GM21717 (cell line): ENCODE results near the gene GALNTL6.

Source experiments
- ATAC-seq: cut with Tn5 transposase; IDR thresholded peaks from one replicate; pipeline ENCODE4 v1.9.1; 2021; ENCODE audit warnings: mild to moderate bottlenecking, moderate library complexity; ENCODE audit not compliant: unreplicated experiment

The GALNTL6 gene

DNA sequence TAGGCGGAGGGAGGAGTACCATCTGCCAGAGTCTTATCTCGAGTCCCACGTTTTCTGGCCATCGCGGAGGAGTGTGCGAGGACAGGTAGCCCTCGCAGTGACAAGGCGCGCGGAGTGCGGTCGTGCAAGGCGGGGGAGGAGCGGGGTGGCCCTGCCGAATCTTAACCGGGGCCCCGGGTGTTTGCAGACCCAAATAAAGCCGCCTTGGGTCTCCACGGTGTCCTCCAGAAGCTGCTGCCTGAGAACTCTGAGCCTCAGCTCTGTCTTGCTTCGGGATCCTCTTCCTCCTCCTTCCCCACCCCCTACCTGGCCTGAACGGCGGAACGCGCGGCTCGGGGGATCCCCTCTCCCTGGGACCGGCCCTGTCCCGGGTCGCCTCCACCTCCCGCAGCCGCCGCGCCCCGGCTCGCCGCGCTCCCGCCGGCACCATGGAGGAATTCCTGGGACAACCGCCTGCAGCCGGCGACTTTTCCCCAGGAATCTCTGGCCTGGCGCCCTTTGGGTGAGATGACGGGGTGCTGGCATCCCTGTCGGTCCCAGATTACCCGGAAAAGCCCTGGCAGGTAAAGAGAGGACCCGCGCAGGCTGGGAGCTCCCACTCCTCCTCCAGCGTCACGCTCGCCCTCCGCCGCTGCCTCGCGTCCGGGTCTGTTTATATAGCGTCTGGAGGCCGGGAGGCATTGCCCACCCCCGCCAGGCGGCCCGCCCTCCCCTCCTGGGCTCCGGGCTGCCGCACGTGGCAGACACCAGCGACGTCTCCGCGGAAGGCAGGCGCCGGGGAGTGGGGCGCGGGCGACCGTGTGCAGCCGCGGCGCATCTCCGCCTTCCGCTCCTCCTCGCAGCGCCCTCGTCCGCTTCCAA, at the start of gene GALNTL6:
TSS of gene GALNTL6 (plus strand) at position 740 of the 861 bp plus-strand sequence.
- no peak for ATAC-seq

DNA sequence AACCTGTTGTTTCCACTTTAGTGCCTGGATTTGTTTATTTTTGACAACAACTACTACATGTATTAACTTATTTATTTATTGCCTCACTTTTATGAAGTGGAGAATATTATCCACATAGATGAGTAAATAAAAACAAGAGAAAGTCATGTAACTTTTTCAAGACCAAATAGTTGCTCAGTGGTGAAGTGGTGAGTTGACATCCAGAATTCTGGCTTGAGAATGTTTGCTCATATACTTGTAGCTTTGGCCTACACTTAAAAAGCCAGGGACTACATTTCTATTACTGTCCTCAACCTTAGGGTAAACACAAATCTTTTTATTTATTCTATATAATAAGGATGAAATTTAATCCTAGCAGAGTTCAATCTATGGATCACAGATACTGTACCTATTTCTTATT, 47.7 kb upstream of the GALNTL6 start:
- no peak for ATAC-seq

DNA sequence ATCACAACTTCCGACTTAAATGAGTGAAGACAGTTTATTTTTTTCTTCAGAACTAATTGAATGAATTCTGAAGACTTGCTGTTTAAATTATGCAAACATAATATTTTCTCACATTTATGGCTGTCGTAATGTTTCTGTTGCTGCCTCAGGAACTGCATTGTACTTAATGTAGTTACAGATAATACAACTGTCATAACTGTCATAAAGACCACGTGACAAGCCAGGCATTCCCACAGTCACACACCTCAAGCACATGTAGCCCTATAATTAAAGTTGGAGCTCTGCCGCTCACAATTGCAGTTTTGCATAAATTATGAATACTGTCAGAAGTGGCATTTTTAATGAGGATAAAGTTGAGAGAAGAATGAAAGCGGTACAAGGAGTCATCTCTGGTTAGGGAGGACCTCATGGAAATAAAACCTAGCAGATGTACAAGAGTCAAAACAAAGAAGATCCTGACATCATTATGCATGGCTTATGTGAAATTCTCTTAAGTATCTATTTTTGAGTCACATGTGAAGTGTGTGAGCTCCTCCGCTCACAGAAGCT, 38.5 kb upstream of the GALNTL6 start:
- ATAC-seq: no peak

DNA sequence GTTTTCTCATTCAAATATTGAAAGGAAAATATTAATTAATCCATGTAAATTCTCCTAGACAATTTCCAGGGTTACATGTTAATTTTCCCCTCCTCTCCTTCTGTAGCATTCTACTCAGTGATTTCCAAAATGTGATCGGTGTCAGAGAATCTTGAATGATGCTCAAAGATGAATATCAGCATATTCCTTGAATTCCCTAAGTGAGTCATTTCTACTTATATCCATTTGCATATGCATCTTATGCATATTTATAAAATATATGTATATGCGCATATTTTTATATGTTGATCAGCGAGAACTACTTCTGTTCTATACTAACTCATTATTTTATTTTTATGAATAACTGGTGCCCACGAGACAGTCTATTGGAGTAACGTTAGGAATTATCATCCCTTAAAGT, 33.9 kb upstream of the GALNTL6 start:
- ATAC-seq: no peak

DNA sequence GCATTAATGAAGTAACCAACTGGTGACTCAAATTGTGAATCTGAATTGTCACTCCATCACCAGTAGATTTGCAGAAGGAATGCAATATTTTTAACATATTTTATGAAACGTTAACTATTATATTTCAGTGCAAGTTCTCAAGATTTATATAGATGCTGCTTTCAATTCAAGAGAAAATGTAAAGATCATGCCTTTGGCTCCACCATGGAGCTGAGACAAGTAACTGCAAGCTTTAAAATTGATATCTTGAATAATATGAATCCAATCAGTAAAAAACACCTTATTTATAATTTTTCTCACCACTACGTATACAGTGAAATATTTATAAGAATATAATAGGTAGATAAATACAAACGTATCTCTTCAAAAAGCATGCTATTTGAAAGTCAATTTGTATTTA, 27.8 kb upstream of the GALNTL6 start:
- ATAC-seq: no peak

DNA sequence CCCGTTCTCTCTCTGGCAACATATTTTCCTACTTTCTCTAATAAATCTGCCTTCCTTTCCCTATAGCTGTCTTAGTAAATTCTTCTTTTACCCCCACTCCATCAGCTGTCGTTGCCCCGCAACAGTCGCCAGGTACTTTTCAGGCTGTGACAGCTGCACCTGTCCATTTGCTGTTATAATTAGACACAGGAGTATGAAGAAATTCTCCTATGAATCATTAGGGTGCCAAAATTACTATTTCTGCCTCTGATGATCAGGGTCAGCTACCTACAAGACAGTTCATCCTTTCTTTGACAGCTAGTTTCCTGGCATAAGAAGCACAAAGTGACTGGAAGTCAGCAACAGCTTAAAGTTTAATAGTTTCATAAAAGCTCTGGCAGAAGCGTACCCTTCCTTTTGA, 19.5 kb upstream of the GALNTL6 start:
- no peak for ATAC-seq

DNA sequence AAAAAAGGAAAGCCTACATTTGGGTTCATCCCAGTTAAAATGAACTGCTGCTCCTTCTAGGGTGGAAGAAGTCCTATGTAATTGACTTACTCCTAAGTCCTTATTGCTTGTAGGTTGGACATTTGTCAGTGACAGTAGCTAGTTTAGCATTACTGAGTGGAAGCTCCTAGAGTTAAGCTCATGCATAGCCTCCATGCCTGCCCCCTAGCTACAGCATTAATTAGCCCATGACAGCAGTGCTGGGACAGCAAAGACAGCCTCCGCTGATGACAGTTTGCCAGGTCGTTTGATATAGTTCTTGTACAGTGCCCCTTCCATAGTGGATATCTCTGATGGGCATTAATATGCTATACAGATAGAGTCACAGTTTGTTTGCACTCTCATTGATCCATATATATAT, 18.7 kb upstream of the GALNTL6 start:
- ATAC-seq: no peak

DNA sequence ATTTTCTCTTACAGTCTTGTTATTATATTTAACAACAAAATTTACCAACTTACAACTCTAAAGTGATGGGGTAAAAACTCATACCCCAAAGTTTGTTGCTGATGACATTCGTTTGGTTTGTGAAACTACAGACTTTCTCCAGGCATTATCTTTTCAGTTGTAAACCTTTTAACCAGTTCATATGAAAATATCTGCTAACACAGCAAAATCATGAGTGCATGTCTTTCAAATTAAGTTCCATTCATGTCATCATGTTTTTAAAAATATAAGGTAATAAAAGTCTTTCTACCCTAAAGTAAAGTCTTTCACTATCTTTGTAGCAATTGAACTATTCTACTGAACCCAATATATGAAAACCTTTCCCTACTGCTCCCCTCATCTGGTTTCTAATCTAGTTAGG, 3.4 kb upstream of the GALNTL6 start:
- ATAC-seq: no peak

DNA sequence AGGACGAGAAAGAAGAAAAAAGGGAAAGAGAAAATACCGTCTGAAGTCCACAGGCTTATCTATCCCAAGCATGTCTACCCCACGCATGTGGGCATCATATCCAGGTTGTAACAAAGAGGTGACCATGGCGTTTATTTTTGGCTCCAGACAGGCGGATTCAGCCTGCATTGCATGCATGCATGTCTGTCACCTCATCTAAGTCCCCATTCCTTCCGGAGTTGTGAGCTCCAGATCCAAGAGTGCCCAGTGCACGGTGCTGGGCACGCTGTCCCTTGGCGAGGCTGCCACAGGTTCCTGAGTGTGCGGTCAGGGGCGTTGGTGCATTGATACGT, 905 bp upstream of the GALNTL6 start:
- ATAC-seq: no peak

DNA sequence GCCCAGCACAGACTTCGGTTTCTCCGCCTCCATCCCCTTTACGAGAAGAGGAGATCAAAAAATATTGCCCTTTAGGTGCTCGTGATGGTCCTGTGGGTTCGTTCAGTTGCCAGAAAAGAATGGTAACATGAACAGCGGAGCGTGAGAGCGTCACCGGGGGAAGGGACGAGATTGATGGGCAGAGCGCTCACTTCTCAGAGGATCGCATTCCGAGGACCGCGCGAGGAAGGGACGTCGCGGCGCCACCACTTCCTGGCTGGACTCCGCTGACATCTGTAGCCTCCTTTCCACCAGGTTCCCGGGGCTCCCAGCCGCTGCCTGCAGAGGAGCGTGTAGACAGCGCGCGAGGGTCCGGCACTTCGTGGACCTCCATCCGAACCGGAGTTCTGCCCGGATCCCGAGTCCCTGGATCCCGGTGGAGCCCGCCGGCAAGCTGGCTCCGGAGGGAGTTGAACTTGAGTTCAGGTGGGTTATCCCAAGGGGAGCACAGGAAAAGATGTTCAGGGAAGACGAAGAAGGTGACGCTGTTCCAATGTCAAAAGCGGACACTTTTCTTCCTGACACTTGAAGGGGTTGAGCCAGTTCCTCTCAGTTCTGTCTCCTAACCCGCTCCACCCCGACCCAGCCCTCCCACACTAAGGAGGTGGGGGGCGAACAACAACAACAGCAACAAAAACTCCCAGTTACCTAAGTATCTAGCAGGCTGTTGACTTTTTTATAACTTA, 484 bp downstream of the GALNTL6 start:
- ATAC-seq: no peak

DNA sequence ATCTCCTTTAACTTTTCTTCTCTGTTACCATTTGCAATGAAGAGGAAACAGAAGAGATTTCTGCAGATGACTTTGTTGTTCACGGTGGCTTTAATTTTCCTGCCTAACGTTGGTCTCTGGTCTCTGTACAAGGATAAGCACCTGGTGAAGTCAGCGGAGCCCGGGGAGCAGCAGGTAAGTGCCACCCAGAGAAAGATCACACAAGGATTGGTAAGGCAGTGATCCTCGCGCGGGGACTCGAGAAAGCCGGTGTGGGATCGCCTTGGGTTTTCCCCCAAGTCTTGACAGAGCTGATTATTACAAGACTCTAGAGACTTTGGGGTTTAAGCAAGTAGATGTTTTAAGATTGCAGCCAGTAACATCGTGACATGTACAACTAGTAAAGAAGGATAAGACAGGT, 1.3 kb downstream of the GALNTL6 start:
- ATAC-seq: no peak

DNA sequence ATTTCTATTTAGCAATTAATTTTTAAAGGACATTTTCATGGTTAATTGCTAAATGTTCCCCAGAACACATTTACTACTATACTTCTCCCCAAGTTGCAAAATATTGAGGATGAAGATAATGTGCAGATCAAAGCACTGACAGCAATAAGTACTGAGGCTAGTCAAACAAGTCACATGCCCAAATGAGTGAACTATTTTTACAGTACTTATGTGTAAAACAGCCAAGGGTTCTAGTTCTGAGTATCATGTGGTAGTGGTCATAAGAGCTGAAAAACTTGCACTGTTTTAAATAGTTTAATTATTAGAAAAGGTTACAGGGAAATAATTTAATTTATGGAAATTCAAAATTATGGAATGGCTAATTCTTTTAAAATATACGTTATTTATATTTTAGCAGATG, 3.8 kb downstream of the GALNTL6 start:
- no peak for ATAC-seq

DNA sequence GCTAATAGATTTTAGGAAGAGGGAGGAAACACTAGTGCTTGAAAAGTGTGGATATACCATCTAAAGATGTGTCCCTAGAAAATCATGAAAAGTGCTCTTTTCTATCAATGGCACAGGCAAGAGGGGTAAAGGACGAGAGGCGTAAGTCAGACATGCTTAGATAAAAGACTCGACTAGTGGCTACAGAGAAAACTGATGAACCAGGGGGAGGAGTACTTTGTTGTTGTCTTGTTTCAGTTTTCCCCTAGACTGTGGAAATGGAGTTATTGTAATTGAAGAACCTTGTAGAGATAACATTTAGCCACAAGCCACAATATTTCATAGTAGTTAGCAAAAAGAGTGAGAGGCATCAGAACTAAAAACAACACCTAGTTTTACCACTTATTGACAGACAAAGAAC, 21.4 kb downstream of the GALNTL6 start:
- ATAC-seq: no peak

DNA sequence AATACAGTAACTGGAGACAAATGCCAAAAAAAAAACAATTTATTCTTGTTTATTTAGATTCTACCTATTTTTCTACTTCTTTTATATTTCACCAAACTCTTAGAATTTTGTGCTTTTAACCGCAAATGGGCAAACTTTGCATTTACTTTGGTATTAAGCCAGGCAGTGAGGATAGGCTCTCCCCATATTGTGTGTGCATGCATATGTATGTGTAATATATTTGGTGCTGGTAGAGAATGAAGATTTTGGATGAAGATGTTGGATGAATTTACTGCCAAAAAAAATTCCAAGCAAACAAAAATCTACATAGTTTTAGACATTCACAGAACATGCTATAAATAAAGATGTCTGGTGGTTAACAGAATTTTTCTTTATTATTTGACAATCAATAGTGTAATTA, 30.3 kb downstream of the GALNTL6 start:
- ATAC-seq: no peak

DNA sequence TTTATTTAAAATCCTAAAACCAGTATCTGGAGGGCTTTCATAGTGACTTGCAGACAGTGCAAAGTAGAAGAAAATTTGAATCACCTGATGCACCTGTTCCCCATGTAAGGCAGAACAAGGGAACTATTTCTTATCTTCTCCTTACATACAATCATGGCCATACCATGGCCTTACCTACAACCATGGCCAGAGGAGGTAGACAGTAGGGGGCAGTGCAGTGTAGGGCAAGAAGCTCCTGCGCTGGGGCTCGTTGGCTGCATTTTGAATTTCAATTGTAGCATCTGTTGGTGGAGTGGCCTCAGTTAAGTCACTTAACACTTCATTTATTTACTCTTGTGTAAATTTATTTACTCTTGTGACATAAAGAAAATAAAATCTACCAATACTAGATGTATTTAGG, 33.0 kb downstream of the GALNTL6 start:
- peak; percentile 75 for ATAC-seq

DNA sequence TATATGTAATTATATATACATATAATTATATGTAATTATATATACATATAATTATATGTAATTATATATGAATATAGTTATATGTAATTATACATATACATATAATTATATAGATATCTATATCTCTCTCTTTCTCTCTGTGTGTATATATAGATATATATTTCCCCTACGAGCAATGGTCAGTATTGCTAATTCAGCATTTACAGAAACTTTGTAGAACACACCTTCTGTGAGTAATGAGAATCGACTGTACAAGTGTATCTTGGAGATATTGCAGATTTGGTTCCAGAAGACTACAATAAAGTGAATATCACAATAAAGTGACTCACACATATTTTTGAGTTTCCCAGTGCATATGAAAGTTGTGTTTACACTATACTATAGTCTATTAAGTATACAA, 33.7 kb downstream of the GALNTL6 start:
- no peak for ATAC-seq

DNA sequence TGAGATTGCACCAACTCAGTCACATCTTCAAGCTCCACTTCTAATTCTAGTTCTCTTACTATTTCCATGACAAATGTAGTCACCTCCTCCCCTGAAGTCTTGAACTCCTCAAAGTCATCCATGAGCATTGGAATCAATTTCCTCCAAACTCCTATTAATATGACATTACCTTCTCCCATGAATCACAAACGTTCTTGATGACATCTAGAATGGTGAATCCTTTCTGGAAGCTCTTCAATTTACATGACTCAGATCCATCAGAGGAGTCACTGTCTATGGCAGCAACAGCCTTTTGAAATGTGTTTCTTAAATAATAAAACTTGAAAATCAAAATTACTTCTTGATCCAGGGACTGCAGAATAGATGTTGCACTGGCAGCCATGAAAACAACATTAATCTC, 34.5 kb downstream of the GALNTL6 start:
- no peak for ATAC-seq

DNA sequence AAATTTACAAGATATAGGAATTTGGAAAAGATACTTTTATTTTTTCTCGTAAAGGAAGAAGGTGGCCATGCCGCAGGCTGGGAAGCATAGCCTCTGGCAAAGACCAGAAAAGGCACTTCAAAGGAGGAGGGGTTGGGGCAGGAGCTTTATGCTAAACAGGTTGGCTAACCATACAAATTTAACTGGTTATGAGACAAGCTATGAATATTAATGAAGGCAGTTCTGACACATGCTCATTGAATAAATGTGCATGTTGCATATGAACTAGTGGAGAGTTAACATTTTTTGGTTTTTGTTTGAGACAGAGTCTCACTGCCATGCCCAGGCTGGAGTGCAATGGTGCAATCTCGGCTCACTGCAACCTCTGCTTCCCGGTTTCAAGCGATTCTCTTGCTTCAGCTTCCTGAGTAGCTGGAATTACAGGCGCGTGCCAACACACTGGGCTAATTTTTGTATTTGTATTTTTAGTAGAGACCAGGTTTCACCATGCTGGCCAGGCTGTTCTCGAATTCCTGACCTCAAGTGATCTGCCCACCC, 36.5 kb downstream of the GALNTL6 start:
- no peak for ATAC-seq

DNA sequence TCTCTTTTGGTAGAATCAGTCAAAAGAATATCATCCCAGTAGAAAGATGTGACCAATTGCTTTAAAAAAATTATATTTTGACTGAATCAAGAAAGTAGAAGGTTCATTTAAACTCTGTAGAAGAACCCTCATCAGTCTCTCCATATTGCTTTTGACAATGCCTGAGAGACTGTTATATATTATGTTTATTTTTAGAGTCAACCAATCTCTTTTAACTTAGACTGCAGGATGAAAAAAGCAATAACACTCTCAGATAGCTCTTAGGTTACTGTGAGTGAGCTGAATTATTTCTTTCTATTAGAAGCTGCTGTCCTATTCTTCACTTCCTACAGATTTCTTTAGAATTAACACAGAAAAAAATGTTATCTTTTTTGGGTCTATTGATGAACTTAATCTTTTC, 38.1 kb downstream of the GALNTL6 start:
- ATAC-seq: no peak

DNA sequence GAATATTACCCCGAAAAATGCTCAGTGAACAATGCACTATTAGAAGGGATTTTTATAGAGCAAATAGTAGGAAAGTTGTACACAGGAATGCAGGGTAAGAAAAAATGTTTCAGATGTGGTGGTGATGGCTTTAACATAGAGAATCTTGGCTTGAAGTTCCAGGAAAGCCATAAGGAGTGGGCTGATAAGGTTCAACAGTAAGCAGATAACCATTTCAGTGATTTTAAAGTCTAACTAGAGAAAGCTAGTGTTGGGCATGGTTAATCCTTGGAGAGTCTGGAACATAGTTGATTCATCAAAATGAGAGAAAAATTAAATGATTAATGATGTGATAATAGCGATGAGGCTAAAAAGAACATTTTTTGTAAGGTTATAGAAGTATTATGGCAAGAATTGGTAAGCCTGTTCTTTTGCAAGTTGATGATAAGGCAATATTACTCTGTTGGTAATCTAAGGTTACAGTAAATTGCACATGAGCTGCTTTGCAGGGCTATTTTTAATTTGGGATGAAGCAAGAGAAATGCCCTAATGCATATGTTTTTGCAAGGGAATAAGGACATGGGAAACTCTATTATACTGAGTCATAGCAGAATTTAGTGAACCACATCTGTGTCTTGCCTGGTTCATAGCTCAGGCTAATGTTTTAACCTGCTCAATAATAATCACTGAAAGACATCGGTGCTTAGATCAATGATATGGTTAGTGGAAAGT, 44.3 kb downstream of the GALNTL6 start:
- ATAC-seq: no peak

DNA sequence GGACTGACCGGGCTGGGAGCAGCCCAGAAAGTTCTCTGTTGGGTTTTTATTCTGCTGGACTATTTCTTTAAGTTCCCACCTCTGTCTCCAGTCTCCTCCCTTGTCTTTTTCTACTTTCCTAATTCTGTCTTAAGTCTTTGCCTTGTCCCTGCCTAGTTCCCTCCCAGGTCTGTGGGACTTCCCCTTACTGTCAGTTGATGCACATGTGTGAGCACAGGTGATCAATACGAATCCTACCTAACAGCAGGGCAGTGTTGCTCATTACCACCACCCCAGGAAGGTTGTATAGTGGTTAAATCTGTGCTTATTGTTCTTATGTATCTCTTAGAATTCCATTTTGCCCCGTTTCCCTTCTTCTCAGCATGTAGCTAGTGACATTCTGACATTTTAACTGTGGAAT, 62.1 kb downstream of the GALNTL6 start:
- no peak for ATAC-seq
